HEK293 (cell line): ENCODE results near the gene KBTBD4.

Source experiments
- CTCF ChIA-PET: fragments of 350-600 bp; formaldehyde crosslinking; extraction: SDS; loops from one replicate; lab custom pipeline; 2021; ENCODE audit warnings: antibody characterized with exemption; lab: Yijun Ruan, JAX
- POLR2A ChIA-PET: fragments of 300-600 bp; formaldehyde crosslinking; extraction: SDS; loops from one replicate; lab custom pipeline; 2020; ENCODE audit warnings: antibody characterized with exemption, inconsistent platforms; lab: Yijun Ruan, JAX
- H3K27ac ChIP-seq: fragments of 200-500 bp; sonication (Bioruptor generic); 2 replicates; pipeline ENCODE4 v1.5.1; 2014; ENCODE audit warnings: low read depth, low read length, control low read depth, inconsistent platforms; ENCODE audit errors: extremely low read depth
- H3K36me3 ChIP-seq, 2 experiments: fragments of 200-500 bp in 1 of 2; sonication (Bioruptor generic) in 1 of 2; 1 replicate in 1 of 2; 2 replicates in 1 of 2; pipeline ENCODE4 v1.5.1; 2014 to 2017; ENCODE audit warnings: inconsistent platforms in 2 of 2, low read length in 2 of 2; ENCODE audit not compliant: control insufficient read depth in 2 of 2, insufficient read depth in 1 of 2
- H3K4me1 ChIP-seq: fragments of 200-500 bp; sonication (Bioruptor generic); 2 replicates; pipeline ENCODE4 v1.5.1; 2014; ENCODE audit warnings: mild to moderate bottlenecking, low read length, inconsistent platforms; ENCODE audit not compliant: control insufficient read depth, insufficient read depth
- H3K4me3 ChIP-seq: 2 replicates; pipeline ENCODE4 v1.5.1; 2011; ENCODE audit warnings: low read depth, mild to moderate bottlenecking, control low read depth, low read length, moderate library complexity
- H3K9me3 ChIP-seq: fragments of 200-500 bp; sonication (Bioruptor generic); 2 replicates; pipeline ENCODE4 v1.5.1; 2014; ENCODE audit warnings: low read depth, low read length, inconsistent platforms; ENCODE audit not compliant: control insufficient read depth, insufficient read depth
- GLIS1 ChIP-seq: fragments of 450-650 bp; formaldehyde crosslinking; IDR thresholded peaks from 2 replicates; pipeline ENCODE4 v1.5.1; 2016; ENCODE audit warnings: missing biosample characterization, missing genetic modification characterization
- KLF9 ChIP-seq: fragments of 450-650 bp; formaldehyde crosslinking; IDR thresholded peaks from 2 replicates; pipeline ENCODE4 v1.5.1; 2016; ENCODE audit warnings: missing biosample characterization, missing genetic modification characterization, low read depth
- MEIS1 ChIP-seq: sonication (generic); formaldehyde crosslinking; IDR thresholded peaks from 2 replicates; pipeline ENCODE4 v1.8.1; 2022; ENCODE audit warnings: missing genetic modification reagents, mild to moderate bottlenecking, borderline replicate concordance
- OSR2 ChIP-seq: fragments of 450-650 bp; formaldehyde crosslinking; IDR thresholded peaks from 2 replicates; pipeline ENCODE4 v1.5.1; 2016; ENCODE audit warnings: missing biosample characterization, missing genetic modification characterization
- SCRT1 ChIP-seq: fragments of 450-650 bp; formaldehyde crosslinking; IDR thresholded peaks from 2 replicates; pipeline ENCODE4 v1.5.1; 2016; ENCODE audit warnings: missing biosample characterization, missing genetic modification characterization, borderline replicate concordance
- SETDB1 ChIP-seq: IDR thresholded peaks from one replicate; pipeline ENCODE4 v1.6.1; 2017; ENCODE audit warnings: mild to moderate bottlenecking, low read length, moderate library complexity, mixed read lengths; ENCODE audit not compliant: insufficient read length
- TCF7L2 ChIP-seq: IDR thresholded peaks from 2 replicates; pipeline ENCODE4 v1.6.1; 2011; ENCODE audit warnings: low read depth, mild to moderate bottlenecking, inconsistent platforms, low read length, moderate library complexity, borderline replicate concordance
- ZBTB1 ChIP-seq: fragments of 450-650 bp; formaldehyde crosslinking; IDR thresholded peaks from 2 replicates; pipeline ENCODE4 v1.5.1; 2016; ENCODE audit warnings: missing biosample characterization, missing genetic modification characterization
- ZBTB10 ChIP-seq: fragments of 450-650 bp; formaldehyde crosslinking; IDR thresholded peaks from 2 replicates; pipeline ENCODE4 v1.5.1; 2016; ENCODE audit warnings: missing biosample characterization, missing genetic modification characterization
- ZBTB17 ChIP-seq: fragments of 450-650 bp; formaldehyde crosslinking; IDR thresholded peaks from 2 replicates; pipeline ENCODE4 v1.5.1; 2016; ENCODE audit warnings: missing biosample characterization, missing genetic modification characterization
- ZBTB48 ChIP-seq: fragments of 450-650 bp; formaldehyde crosslinking; IDR thresholded peaks from 2 replicates; pipeline ENCODE4 v1.5.1; 2016; ENCODE audit warnings: missing biosample characterization, missing genetic modification characterization
- ZBTB7A ChIP-seq: fragments of 450-650 bp; formaldehyde crosslinking; IDR thresholded peaks from 2 replicates; pipeline ENCODE4 v1.5.1; 2016; ENCODE audit warnings: low read depth, missing biosample characterization, missing genetic modification characterization
- ZEB2 ChIP-seq: fragments of 450-650 bp; formaldehyde crosslinking; IDR thresholded peaks from 2 replicates; pipeline ENCODE4 v1.5.1; 2016; ENCODE audit warnings: missing biosample characterization, missing genetic modification characterization
- ZFHX2 ChIP-seq: fragments of 450-650 bp; formaldehyde crosslinking; conservative IDR thresholded peaks from 2 replicates; pipeline ENCODE4 v1.5.1; 2016; ENCODE audit warnings: missing biosample characterization, missing genetic modification characterization
- ZFP3 ChIP-seq: fragments of 450-650 bp; formaldehyde crosslinking; IDR thresholded peaks from 2 replicates; pipeline ENCODE4 v1.5.1; 2016; ENCODE audit warnings: low read depth, missing biosample characterization, missing genetic modification characterization
- ZNF114 ChIP-seq: fragments of 450-650 bp; formaldehyde crosslinking; IDR thresholded peaks from 2 replicates; pipeline ENCODE4 v1.5.0; 2017; ENCODE audit warnings: missing biosample characterization, missing genetic modification characterization
- ZNF133 ChIP-seq: fragments of 450-650 bp; formaldehyde crosslinking; IDR thresholded peaks from 2 replicates; pipeline ENCODE4 v1.5.1; 2016; ENCODE audit warnings: missing biosample characterization, missing genetic modification characterization
- ZNF2 ChIP-seq: fragments of 450-650 bp; formaldehyde crosslinking; IDR thresholded peaks from 2 replicates; pipeline ENCODE4 v1.5.1; 2016; ENCODE audit warnings: missing biosample characterization, missing genetic modification characterization
- ZNF214 ChIP-seq: fragments of 450-650 bp; formaldehyde crosslinking; IDR thresholded peaks from 2 replicates; pipeline ENCODE4 v1.5.1; 2017; ENCODE audit warnings: missing biosample characterization, mild to moderate bottlenecking, missing genetic modification characterization, borderline replicate concordance
- ZNF433 ChIP-seq: fragments of 450-650 bp; formaldehyde crosslinking; IDR thresholded peaks from 2 replicates; pipeline ENCODE4 v1.5.1; 2016; ENCODE audit warnings: missing biosample characterization, missing genetic modification characterization, low read depth
- ZNF664 ChIP-seq: fragments of 450-650 bp; formaldehyde crosslinking; IDR thresholded peaks from 2 replicates; pipeline ENCODE4 v1.5.1; 2016; ENCODE audit warnings: missing biosample characterization, missing genetic modification characterization
- ZNF707 ChIP-seq: fragments of 450-650 bp; formaldehyde crosslinking; IDR thresholded peaks from 2 replicates; pipeline ENCODE4 v1.5.1; 2016; ENCODE audit warnings: missing biosample characterization, missing genetic modification characterization
- ZNF777 ChIP-seq: fragments of 450-650 bp; formaldehyde crosslinking; IDR thresholded peaks from 2 replicates; pipeline ENCODE4 v1.5.1; 2017; ENCODE audit warnings: missing biosample characterization, missing genetic modification characterization, borderline replicate concordance
- ZNF843 ChIP-seq: fragments of 450-650 bp; formaldehyde crosslinking; IDR thresholded peaks from 2 replicates; pipeline ENCODE4 v1.5.1; 2016; ENCODE audit warnings: missing biosample characterization, missing genetic modification characterization
- TF ChIP-seq, protein P1 (sequence below): fragments of 450-650 bp; formaldehyde crosslinking; IDR thresholded peaks from 2 replicates; pipeline ENCODE4 v1.5.1; 2016; ENCODE audit warnings: missing biosample characterization, missing genetic modification characterization
- TF ChIP-seq, protein P2 (sequence below): fragments of 450-650 bp; formaldehyde crosslinking; IDR thresholded peaks from 2 replicates; pipeline ENCODE4 v1.5.1; 2016; ENCODE audit warnings: missing biosample characterization, missing genetic modification characterization

KBTBD4 gene

DNA sequence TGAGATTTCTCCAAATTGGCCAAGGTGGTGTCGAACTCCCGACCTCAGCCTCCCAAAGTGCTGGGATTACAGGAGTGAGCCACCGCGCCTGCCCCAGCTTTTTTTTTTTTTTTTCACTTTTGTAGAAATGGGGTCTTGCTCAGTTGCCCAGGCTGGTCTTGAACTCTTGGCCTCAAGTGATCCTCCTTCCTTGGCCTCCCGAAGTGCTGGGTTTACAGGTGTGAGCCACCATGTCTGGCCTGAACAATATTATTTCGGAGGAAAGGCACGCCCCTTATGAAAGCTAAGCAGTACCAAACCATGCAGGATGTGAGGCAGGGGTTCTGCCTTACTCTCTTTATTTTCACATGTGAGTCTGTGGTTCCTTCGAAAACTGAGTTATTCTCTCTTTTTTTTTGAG, 47.5 kb upstream of the KBTBD4 start:
- Histone ChIP-seq H3K9me3 (no peaks in the 10 kb centered on the region), H3K36me3 (peaks cover 41 to 87% of the 10 kb centered on the region in 2 experiments), H3K4me3 (no peak overlapping the region)
- ChIA-PET POLR2A (no interaction called here), CTCF (interaction anchor here (1.0 to 1.3 kb wide), 2 partner anchors 9 to 23 kb away, joined by 3 to 6 read pairs; no protein-coding TSS in a partner anchor)
- TF ChIP-seq ZNF433 (tag by site-specific recombination) (no peak), MEIS1 (CRISPR knock-in tag) (no peak), TCF7L2 (no peak), SETDB1 (no peak), ZFP3 (tag by site-specific recombination) (no peak), ZNF707 (tag by site-specific recombination) (no peak), KLF9 (tag by site-specific recombination) (no peak), ZBTB17 (no peak), OSR2 (tag by site-specific recombination) (no peak), ZBTB7A (tag by site-specific recombination) (no peak), ZNF2 (tag by site-specific recombination) (no peak), ZEB2 (tag by site-specific recombination) (no peak), ZNF133 (tag by site-specific recombination) (no peak), ZBTB10 (tag by site-specific recombination) (no peak)
- TF ChIP-seq, all 188 proteins: peak for 0
- no peaks in the 10 kb centered on the region for H3K4me1 ChIP-seq
- no peak overlapping the region for H3K27ac ChIP-seq

DNA sequence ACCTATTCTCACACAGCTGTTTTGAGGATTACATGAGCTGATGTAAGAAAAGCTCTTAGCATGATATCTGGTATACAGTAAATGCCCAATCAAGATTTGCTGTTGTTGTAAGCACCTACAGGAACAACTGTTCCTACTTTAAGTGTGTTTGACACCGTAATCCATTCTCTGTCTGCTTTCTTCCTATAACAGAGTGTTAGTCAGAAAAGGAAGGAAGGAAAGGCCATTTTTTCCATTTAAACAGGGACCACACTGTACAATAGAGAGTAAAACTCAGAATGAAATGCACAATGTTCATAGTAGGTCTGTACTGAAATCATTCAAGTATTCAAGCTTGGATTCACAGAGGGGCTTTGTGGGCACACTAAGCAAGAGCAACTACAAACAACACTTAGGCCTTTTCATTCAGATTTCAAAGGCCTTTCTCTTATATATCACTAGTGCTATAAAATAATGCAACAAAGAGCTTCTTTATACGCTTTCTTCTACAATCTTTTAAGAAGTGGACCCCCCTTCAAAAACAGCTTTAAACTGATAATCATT, 42.1 kb upstream of the KBTBD4 start:
- no peaks in the 10 kb centered on the region for H3K9me3 ChIP-seq
- H3K27ac ChIP-seq, result no peak overlapping the region
- H3K4me3 ChIP-seq, result no peak overlapping the region
- ChIA-PET CTCF (interaction anchor here (0.7 to 0.8 kb wide), 2 partner anchors 23 to 28 kb away, joined by 3 to 4 read pairs; no protein-coding TSS in a partner anchor), POLR2A (no interaction called here)
- H3K4me1 ChIP-seq, result no peaks in the 10 kb centered on the region
- H3K36me3 ChIP-seq, result peaks cover 30 to 83% of the 10 kb centered on the region in 2 experiments
- TF ChIP-seq ZNF114 (tag by site-specific recombination) (no peak), ZNF843 (no peak), ZFHX2 (tag by site-specific recombination) (no peak), ZBTB48 (no peak), ZNF214 (no peak), ZBTB1 (tag by site-specific recombination) (no peak)

DNA sequence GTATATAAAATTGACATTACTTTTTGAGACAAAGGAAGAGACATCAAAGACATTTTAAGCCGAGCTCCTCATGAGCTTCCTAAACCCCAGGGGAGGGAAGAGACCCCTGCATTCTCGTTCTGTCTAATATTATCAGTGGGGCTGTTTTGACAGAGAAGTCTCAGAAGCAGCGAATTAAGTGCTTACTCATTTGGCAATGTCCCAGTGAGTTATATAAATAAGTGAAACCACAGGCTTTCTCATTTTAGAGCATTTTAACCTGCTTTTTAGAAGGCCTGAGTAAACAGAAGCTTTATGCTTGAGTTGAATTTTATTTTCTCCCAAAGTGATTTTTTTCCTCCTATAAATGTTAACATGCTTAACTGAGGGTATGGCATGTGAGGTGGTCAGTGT, 38.6 kb upstream of the KBTBD4 start:
- Histone ChIP-seq H3K27ac (no peak overlapping the region), H3K36me3 (peaks cover 11 to 58% of the 10 kb centered on the region in 2 experiments), H3K4me3 (no peak overlapping the region), H3K9me3 (no peaks in the 10 kb centered on the region), H3K4me1 (no peaks in the 10 kb centered on the region)
- CTCF ChIA-PET, result interaction anchor here (0.6 to 2.5 kb wide), 10 partner anchors 9 to 358 kb away, joined by 3 to 18 read pairs (median 5); partner anchors contain the start of gene C1QTNF4
- POLR2A ChIA-PET, result no interaction called here
- TF ChIP-seq ZNF777 (tag by site-specific recombination) (no peak), GLIS1 (tag by site-specific recombination) (no peak), ZNF664 (tag by site-specific recombination) (no peak), SCRT1 (tag by site-specific recombination) (no peak)
- TF ChIP-seq, protein P1, sequence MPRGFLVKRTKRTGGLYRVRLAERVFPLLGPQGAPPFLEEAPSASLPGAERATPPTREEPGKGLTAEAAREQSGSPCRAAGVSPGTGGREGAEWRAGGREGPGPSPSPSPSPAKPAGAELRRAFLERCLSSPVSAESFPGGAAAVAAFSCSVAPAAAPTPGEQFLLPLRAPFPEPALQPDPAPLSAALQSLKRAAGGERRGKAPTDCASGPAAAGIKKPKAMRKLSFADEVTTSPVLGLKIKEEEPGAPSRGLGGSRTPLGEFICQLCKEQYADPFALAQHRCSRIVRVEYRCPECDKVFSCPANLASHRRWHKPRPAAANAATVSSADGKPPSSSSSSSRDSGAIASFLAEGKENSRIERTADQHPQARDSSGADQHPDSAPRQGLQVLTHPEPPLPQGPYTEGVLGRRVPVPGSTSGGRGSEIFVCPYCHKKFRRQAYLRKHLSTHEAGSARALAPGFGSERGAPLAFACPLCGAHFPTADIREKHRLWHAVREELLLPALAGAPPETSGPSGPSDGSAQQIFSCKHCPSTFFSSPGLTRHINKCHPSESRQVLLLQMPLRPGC, result no peak
- TF ChIP-seq, protein P2, sequence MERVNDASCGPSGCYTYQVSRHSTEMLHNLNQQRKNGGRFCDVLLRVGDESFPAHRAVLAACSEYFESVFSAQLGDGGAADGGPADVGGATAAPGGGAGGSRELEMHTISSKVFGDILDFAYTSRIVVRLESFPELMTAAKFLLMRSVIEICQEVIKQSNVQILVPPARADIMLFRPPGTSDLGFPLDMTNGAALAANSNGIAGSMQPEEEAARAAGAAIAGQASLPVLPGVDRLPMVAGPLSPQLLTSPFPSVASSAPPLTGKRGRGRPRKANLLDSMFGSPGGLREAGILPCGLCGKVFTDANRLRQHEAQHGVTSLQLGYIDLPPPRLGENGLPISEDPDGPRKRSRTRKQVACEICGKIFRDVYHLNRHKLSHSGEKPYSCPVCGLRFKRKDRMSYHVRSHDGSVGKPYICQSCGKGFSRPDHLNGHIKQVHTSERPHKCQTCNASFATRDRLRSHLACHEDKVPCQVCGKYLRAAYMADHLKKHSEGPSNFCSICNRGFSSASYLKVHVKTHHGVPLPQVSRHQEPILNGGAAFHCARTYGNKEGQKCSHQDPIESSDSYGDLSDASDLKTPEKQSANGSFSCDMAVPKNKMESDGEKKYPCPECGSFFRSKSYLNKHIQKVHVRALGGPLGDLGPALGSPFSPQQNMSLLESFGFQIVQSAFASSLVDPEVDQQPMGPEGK, result no peak
